CD4-positive, alpha-beta T cell treated with Interleukin-17A for 1 hour (primary cell): Measurements from ENCODE around the gene IL2RA.
"Not testable (repeated sequence)": the region's sequence is repeated elsewhere in the genome, so short reads cannot be mapped to it uniquely, and the experiment has no call there.

Experiments
- DNase-seq: peaks from one replicate; pipeline ENCODE4 v3.0.0-alpha.2; 2020

The IL2RA gene

DNA sequence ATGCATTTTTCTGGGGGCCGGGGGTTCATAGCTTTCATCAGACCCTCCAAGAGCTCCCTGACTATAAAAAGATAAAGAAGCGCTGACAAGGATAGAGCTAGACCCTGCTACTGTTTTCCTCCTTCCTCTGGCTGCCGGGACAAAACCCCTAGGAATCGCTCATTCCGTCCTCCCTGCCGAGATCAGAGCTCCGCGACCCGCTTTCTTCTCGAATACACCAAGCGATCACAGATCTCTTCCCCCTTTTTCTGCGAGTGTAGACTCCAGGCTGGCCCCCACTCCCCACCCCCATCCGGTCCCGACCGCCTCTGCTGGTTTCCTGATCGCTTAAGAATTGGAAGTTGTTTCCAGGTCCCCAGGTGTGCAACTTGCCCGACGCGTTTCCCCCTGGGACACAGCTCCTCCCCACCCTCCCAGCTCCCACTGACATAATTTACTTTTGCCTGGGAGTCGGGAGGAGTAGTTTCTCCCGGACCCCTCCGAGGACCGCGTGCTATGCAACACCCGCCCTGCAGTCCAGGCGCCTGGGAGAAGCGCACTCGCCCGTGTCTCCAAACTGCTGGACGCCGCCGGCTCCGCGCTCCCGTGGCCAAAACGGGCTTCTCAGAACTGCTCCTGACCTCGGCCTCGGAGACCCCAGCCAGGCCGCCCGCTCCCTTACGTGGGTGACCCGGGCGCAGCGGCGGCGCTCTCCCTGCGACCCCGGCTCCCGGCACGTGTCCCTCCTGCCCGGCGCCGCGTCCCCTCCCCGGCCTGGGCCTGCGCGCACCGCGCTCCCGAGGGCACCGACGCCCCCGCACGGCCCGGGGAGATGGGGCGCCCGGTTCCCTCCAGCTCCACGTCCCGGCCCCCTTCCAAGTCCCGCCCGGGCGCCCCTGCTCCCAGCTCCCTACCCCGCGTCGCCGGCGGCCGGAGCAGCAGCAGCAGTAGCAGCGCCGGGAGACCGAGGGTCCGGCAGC is 85.4 kb downstream of the IL2RA start:
- DNase-seq: peak; percentile 40

DNA sequence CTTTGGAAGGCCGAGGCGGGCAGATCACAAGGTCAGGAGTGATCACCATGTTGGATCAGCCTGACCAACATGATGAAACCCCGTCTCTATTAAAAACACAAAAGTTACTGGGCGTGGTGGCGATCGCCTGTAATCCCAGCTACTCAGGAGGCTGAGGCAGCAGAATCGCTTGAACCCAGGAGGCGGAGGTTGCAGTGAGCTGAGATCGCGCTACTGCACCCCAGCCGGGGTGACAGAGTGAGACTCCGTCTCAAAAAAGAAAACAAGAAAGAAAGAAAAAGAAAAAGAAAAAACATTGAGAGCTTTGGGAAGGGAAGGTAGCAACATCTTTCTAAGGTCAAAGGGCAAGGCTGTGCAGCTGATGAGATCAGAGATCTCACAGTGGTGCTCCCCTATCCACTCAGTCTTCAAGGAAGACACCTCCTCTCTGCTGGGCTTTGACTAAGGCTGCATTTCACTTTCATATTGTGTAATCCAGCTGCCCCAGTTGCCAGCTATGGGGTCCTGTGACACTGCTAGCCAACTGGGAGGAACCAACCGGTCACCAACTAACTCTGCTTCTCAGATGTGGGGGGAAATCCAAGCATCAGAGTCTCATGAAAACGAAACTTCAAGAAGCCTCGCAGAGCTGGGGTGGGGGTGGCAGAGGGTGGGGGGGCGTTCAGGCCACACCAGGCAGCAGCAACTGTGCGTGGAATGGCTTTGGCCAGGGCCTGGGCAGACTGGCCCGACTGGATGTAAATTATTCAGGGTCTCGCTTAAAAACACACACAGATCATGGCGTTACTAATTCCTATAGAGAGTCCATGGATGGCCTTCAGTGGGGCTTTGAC is 86.3 kb downstream of the IL2RA start:
- peak; percentile 83 for DNase-seq

DNA sequence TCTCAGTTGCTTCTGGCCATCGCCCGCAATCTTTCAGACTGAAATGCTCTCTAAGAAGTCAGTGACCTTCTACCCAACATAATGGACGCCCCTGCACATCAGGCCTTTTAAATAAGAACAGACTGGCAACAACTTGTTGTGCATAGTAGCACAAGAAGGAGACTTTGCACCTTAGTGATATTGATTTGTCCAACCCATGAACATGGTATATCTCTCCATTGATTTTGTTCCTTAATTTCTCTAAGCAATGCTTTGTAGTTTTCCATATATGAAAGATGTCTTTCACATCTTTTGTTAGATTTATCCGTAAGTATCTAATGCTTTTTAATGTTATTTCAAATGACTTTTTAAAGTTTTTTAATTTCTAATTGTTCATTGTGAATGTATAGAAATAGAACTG is 89.1 kb downstream of the IL2RA start:
- DNase-seq: no peak

DNA sequence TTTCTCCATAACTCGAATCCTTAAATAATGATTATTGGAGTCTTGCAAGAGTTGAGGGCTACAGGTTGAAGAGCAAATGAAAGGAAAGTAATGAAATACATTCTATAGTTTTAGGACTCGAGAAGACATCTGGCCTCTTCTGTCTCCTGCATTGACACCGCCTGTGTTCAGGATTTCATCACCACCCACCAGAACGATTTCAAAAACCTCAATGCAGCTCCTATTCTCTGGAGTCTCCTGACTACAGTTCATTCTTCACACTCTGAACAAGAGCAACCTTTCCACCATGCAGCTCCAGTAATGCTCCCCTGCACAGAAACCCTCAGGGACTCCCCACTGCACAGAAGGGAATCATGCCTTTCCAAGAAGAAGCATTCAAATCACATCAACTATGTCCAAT is 90.3 kb downstream of the IL2RA start:
- no peak for DNase-seq

DNA sequence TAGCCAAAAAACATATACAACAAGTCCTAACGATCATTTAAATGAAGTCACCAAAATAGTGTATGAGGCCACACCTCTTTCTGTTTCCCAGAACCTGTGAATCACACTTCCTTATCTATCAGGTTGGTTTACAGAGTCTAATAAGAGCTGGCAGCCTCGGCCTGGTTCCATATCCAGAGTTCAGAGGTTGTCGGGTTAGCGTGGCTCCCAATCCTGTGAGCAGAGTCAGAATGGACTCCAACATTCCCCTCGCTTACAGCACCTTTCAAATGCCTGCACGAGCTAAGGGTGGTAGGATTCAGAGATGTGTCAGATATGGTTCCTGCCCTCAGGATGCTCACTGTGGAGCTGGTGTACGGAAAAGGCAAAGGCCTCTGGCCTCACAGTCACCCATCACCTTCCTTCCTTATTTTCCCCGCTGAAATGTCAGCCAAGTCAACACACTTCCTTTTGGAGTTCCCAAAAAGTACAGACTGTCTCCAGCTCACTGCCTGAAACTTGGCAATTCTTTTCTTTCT is 90.8 kb downstream of the IL2RA start:
- DNase-seq: peak; percentile 43

DNA sequence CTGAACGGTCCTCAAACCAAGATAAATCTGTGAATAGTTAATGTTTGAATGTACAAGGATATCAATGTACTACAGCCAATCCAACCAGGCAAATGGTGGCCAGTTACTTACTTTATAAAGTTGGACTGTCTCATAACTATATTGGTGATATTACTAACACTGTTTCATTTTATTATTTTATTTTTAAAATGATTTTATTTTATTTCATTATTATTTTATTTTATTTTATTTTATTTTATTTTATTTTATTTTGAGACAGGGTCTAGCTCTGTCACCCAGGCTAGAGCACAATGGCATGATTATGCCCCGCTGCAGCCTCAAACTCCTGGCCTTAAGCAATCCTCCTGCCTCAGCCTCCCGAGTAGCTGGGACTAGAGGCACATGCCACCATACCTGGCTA is 91.6 kb downstream of the IL2RA start:
- no peak for DNase-seq

DNA sequence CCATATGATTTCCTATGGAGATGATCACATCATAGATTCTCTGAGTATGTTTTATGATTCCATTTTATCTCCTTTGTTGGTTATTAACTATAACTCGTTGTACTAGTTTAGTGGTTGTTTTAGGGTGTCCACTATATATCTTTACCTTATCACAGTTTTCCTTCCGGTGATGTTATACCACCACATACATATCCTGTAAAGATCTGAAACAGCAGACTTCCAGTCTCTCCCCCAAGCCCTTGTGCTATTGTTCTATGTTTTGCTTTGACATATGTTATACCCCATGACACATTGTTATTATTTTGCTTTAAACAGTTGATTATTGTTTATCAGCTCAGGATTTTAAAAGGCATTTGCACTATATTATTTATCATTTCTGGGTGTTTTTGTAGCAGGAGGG is 92.1 kb downstream of the IL2RA start:
- no peak for DNase-seq

DNA sequence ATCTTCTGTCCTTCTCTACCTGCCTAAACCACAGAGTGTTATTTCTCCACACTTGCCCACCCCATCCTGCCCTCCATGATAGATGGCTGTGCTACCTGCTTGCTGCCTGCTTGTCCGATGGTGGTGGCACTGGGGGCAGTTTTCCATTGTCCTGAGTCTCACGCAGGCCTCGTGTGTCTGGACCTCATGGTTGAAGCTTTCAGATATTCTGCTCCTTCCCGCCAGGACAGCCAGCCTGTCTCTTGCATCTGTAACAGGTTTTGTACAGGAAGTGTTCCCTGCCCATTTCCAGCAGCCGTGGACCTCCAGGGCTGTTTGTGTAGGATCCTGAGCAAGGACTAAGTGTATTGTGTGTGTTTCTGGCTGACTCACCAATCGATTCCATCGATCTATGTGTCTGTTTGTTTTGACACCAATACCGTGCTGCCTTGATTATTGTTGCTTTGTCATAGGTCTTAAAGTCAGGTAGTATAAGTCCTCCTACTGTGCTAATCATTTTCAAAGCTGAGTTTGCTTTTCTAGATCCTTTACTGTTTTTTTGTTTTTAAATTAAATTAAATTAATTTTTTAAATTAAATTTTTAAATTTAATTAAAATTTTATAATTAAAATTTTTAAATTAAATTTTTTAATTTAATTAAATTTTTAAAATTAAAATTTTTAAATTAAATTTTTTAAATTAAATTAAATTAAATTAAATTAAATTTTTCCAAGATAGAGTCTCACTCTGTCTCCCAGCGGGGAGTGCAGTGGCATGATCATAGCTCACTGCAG is 93.3 kb downstream of the IL2RA start:
- DNase-seq: no peak

DNA sequence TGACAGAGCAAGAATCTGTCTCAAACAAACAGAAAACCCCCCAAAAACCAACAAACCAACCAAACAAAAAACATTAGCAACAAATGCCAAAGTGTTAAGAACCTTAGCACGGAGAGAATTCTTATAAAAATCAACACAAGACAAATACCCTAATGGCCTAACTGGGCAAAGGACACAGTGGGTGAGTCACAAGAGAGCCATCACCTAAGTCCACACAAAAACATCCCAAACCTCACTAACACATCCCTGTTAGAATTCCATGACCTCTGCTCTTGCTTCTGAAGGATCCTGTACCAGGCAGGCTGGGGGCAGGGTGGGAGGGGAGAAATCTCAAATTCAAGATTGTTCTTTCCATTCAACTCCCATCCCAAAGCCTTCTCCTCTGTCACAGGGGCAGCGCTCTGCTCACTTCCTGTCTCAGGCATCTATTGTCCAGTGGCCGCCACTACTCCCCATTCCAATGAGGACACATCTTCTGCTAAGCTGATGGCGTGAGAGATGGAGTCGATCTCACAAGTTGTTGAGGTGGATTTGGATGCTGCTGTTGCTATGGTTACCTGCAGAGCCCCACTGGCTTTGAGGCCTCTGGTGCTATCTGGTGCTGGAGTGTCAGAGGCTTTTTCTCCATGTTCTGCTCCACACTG is 94.0 kb downstream of the IL2RA start:
- DNase-seq: no peak

DNA sequence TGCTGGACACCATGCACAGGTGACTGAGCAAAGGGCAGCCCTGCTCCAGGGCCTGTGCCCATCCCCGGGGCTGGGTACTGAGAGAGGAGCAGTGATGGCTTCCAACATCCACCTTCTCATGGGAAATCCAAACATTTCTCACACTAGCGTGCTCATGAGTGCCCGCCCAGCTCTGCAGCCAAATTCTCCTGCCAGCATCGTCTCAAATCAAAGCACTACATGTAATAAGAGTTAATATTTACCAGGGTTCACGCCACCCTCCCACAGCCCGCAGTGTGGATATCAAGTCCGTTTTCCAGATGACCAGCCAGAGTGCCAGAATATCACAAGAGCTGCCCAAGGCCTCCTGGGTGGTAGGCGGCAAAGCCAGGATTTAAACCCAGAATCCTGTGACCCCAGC is 96.9 kb downstream of the IL2RA start:
- DNase-seq: no peak

DNA sequence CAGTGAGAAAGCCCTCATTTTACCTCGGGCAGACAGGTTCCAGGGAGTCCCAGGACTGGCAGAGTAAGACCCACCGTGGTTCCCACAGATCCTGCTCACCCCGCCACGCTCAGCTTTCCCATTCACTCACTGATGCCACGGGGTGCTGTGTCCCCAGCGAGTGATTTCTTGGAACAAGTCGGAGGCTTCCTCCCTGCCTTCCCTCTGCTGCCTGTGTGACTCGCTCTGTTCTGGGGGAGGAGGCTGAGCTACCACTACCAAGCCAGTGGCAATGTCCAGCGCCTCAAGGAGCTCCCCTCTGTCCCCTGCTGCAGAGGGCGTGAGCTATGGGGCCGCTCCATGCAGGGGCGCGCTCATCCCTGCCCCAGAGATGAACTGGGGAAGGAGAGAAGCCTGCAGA is 97.4 kb downstream of the IL2RA start:
- no peak for DNase-seq

DNA sequence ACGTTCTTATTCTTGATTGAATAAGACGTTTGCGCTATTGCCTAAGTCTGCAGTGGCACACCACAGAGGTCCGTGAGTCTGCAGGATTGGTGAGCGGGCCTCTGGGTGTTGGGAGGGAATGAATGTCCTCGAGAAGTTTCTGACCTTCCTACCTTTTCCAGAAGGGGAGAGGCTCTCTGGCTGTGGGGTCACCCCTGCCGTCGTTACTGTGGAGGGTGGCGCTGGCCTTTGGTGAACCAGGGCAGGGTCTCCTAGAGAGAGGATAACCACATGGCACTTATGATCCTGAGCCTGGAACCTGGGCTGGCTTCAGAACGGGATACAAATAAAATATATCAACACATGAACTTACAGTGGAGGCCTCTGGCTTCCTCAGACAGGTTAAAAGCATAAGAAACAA is 98.6 kb downstream of the IL2RA start:
- DNase-seq: no peak

DNA sequence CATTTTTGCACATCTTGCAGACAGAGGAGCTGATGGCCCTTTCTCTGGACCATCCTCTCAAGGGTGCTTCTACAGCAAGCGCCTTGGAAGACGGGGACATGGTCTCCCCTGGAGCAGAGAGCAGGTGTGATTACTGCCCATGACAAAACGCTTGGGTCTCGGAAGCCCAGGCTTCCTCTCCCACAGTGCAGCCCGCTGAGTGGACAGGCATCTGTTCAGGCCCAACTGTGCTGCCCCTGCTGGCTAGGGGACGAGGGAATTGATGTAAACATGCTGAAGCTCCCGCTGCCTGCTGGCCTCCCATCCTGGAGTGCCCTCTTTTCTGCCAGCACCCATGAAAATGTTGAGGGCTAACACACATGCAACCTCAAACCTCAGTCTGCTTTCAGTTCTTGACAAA is 99.1 kb downstream of the IL2RA start:
- DNase-seq: no peak

DNA sequence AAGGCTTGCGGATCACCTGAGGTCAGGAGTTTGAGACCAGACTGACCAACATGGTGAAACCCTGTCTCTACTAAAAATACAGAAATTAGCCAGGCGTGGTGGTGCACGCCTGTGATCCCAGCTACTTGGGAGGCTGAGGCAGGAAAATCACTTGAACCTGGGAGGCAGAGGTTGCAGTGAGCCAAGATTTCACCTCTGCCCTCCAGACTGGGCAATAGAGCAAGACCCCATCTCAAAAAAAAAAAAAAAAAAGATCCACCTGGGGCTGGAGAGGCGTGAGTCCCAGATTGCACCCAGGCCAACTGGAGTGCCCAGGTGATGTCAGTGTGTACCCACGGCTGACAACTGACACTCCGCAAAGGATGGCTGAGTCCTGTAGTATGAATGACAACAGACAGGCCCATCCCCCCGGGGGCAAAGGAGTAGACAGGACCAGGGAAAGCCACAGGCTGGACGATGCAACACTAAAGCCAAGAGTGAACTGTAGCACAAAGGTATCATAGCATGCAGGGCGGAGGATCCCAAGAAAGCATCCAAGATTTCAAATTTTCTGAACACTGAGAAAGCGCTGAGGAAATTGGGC is 99.7 kb downstream of the IL2RA start:
- DNase-seq: not testable (repeated sequence)

DNA sequence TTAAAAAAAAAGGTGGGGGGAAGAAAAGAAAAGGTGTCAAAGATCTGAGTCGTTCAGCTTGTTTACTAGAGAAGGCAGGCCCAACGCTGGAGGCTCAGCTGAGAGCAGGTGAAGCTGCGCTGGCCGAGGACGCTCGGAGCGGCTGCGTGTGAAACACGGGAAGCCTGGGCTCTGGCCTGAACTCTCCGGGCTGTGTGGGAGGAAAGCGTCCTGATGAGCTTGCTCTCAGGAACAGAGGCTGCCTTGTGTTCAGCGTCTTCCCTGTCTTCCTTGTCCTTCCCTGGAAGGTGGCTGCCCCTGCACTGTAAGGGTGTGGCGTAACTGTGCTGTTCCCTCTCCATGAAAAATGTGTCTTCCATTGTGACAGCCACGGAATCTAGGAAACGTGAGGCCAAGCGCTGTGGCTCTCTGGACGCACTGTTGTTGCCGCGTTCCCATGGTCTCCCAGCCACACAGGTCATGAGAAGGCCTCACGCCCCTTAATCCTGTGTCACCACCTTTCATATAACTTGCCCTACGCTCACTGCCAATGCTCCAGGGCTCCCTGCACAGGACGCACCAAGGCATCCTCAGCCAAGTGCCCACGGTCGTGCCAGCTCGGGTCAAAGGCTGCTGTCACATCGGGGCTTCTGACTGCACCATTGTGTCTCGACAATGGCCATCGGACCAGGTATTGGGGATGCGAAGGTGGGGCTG is 100.6 kb downstream of the IL2RA start:
- DNase-seq: no peak

DNA sequence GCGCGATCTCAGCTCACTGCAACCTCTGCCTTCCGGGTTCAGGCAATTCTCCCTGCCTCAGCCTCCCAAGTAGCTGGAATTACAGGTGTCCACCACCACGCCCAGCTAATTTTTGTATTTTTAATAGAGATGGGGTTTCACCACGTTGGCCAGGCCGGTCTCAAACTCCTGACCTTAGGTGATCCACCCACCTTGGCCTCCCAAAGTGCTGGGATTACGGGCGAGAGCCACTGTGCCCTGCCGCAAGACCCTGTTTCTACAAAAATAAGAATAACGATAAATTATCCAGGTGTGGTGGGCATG is 101.2 kb downstream of the IL2RA start:
- not testable (repeated sequence) for DNase-seq
